ENCODE measurements around the gene HSPA4L.

GRCh38 chr4:127849505-127850234 is 67.5 kb downstream of the HSPA4L start:
- TF ChIP-seq CTCF (IDR thresholded peaks at IDR 0.05; ENCODE audit: low read depth, low read length), result no peak
- no peak for TF ChIP-seq EZH2phosphoT487 (IDR thresholded peaks at IDR 0.05; ENCODE audit: low read depth)

All from OCI-LY3 (cell line).